Suprapubic skin (tissue), 4 donors: ENCODE data around the gene GHITM. TPM values are rescaled to one million over a fixed set of nuclear protein-coding genes. Genes with fewer than 3 reads are reported as not detected.
"Not testable (repeated sequence)": the region's sequence is repeated elsewhere in the genome, so short reads cannot be mapped to it uniquely, and the experiment has no call there.

Source experiments
- DNase-seq, 2 donors: peaks; one replicate each; pipeline ENCODE4 v3.0.0-alpha.2; 2019; ENCODE audit warnings: low spot score in 2 of 2
- H3K27ac ChIP-seq: fragments of 200-600 bp; sonication (generic); one replicate; pipeline ENCODE4 v1.5.1; 2019
- H3K27me3 ChIP-seq: fragments of 200-600 bp; sonication (generic); one replicate; pipeline ENCODE4 v1.5.1; 2019
- H3K36me3 ChIP-seq: fragments of 200-600 bp; sonication (generic); one replicate; pipeline ENCODE4 v1.5.1; 2019
- H3K4me1 ChIP-seq: fragments of 200-600 bp; sonication (generic); one replicate; pipeline ENCODE4 v1.5.1; 2019
- H3K4me3 ChIP-seq: fragments of 200-600 bp; sonication (generic); one replicate; pipeline ENCODE4 v1.5.1; 2019; ENCODE audit warnings: mild to moderate bottlenecking
- H3K9me3 ChIP-seq: fragments of 200-600 bp; sonication (generic); one replicate; pipeline ENCODE4 v1.5.1; 2019
- EP300 ChIP-seq: sonication (generic); formaldehyde crosslinking; IDR thresholded peaks from one replicate; pipeline ENCODE4 v1.6.1; 2017; ENCODE audit warnings: antibody characterized with exemption
- POLR2A ChIP-seq, 2 donors: fragments of 450-650 bp; IDR thresholded peaks; one replicate each; pipeline ENCODE4 v1.6.1; 2017; ENCODE audit warnings: antibody characterized with exemption in 2 of 2, mild to moderate bottlenecking in 2 of 2, moderate library complexity in 2 of 2
- POLR2AphosphoS5 ChIP-seq, 3 donors: sonication (generic); formaldehyde crosslinking; IDR thresholded peaks; one replicate each; pipeline ENCODE4 v1.6.1; 2017; ENCODE audit warnings: antibody characterized with exemption in 3 of 3
- WGBS: methylation state at CpG from one replicate; pipeline ENCODE4 v1.1.5; 2018; 5-methylcytosine and 5-hydroxymethylcytosine counted together
- total RNA-seq, 4 donors: library from RNA; depleted of rRNA; stranded (reverse); fragments of >200 nt; gene quantifications; one replicate each; pipeline ENCODE4 v1.1.0, GENCODE V29; 2016
- TF ChIP-seq, protein P1 (sequence below), 2 donors: fragments of 200-600 bp in 1 of 2; fragments of 450-650 bp in 1 of 2; sonication (generic) in 1 of 2; IDR thresholded peaks; one replicate each; pipeline ENCODE4 v1.5.1; 2016 to 2019; ENCODE audit warnings: antibody characterized with exemption in 2 of 2, mild to moderate bottlenecking in 1 of 2, moderate library complexity in 1 of 2

The GHITM gene
- total RNA-seq, 4 donors from 2014 or later: 91.2 to 132 (median 125) TPM

DNA sequence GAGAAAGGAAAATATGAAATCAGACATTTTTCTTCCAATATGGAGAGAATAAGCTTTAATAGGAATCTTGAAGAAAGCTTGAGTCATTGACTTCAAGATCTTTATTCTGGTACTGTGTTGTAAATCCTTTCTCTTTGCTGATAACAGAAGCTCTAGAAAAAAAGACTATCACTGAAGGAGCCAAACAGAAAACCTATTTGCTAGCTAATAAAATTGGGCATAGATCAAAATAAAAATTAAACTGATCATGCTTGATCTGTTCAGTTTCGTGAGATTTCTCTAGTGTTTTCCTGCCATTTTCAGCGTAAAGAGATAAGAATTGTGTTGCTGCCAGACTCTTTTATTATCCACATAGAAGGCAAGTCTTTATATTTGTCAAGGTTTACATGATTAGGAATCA, 1.5 kb upstream of the GHITM start:
- 85% methylated on average over 2 of the region's 2 CpGs for WGBS

DNA sequence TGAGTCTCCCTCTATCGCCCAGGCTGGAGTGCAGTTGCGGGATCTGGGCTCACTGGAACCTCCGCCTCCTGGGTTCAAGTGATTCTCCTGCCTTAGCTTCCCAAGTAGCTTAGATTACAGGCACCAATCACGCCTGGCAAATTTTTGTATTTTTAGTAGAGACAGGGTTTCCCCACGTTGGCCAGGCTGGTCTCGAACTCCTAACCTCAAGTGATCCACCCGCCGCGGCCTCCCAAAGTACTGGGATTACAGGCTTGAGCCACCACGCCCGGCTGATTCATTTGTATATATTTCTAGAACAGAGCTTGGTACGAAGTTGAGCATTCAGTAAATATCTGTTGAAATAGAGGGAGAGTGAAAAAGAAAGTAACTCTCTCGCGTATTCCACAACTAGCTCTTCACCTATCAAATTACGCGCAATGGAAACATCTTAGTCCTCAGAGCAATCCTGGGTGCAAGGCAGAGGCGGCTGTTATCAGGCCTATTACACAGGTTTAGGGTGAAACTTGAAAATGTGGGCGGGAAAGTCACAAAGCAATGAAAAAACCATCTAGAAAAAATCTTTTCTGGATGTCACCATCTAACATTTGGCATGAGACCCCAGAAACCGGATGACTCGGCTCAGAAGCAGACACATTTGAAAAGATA, 707 bp upstream of the GHITM start:
- TF ChIP-seq, protein P1, sequence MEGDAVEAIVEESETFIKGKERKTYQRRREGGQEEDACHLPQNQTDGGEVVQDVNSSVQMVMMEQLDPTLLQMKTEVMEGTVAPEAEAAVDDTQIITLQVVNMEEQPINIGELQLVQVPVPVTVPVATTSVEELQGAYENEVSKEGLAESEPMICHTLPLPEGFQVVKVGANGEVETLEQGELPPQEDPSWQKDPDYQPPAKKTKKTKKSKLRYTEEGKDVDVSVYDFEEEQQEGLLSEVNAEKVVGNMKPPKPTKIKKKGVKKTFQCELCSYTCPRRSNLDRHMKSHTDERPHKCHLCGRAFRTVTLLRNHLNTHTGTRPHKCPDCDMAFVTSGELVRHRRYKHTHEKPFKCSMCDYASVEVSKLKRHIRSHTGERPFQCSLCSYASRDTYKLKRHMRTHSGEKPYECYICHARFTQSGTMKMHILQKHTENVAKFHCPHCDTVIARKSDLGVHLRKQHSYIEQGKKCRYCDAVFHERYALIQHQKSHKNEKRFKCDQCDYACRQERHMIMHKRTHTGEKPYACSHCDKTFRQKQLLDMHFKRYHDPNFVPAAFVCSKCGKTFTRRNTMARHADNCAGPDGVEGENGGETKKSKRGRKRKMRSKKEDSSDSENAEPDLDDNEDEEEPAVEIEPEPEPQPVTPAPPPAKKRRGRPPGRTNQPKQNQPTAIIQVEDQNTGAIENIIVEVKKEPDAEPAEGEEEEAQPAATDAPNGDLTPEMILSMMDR (IDR thresholded peaks at IDR 0.05): no peak
- no peak for TF ChIP-seq POLR2A (IDR thresholded peaks at IDR 0.05)
- TF ChIP-seq EP300: no peak
- TF ChIP-seq POLR2AphosphoS5 (IDR thresholded peaks at IDR 0.05): no peak
- DNase-seq: no peak
- Histone ChIP-seq H3K4me1 (peaks cover 27% of the 10 kb centered on the region), H3K9me3 (no peaks in the 10 kb centered on the region), H3K27me3 (no peaks in the 10 kb centered on the region), H3K36me3 (peaks cover 14% of the 10 kb centered on the region), H3K4me3 (peak overlapping the region; percentile 72), H3K27ac (peak overlapping the region; percentile 90)
- 73% methylated on average over 20 of the region's 20 CpGs for WGBS

More for the DNA sequence above, 1.5 kb upstream of the GHITM start:
- no peaks in the 10 kb centered on the region for H3K27me3 ChIP-seq
- DNase-seq: no peak
- no peak overlapping the region for H3K27ac ChIP-seq
- no peak overlapping the region for H3K4me3 ChIP-seq
- peaks cover 27% of the 10 kb centered on the region for H3K4me1 ChIP-seq
- TF ChIP-seq, protein P1 (IDR thresholded peaks at IDR 0.05): no peak
- TF ChIP-seq EP300 (no peak), POLR2A (IDR thresholded peaks at IDR 0.05) (no peak), POLR2AphosphoS5 (IDR thresholded peaks at IDR 0.05) (no peak)
- no peaks in the 10 kb centered on the region for H3K9me3 ChIP-seq
- H3K36me3 ChIP-seq: peaks cover 6% of the 10 kb centered on the region

DNA sequence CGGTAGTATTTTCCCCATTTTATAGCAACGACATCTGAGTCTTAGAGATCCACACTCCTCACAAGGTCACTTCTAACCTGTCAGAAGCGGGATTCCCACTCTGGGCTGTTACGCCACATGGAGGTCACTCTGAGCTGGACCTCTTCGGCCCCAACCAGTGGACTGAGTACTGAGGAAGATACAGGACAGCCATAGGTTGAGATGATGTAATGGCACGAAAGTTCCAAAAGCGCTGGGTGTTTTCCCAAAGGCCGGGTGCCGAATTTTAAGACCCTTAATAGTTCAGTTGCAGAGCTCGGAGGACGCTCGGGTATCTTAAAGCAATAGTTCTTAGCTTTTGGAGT, 699 bp downstream of the GHITM start:
- Histone ChIP-seq H3K4me1 (peaks cover 27% of the 10 kb centered on the region), H3K27me3 (no peaks in the 10 kb centered on the region), H3K4me3 (peak overlapping the region; percentile 72), H3K27ac (peak overlapping the region; percentile 90), H3K36me3 (peaks cover 28% of the 10 kb centered on the region), H3K9me3 (no peaks in the 10 kb centered on the region)
- 5% methylated on average over 10 of the region's 12 CpGs for WGBS
- DNase-seq: no peak
- no peak for TF ChIP-seq EP300
- no peak for TF ChIP-seq POLR2A (IDR thresholded peaks at IDR 0.05)
- TF ChIP-seq, protein P1 (IDR thresholded peaks at IDR 0.05): no peak
- no peak for TF ChIP-seq POLR2AphosphoS5 (IDR thresholded peaks at IDR 0.05)

DNA sequence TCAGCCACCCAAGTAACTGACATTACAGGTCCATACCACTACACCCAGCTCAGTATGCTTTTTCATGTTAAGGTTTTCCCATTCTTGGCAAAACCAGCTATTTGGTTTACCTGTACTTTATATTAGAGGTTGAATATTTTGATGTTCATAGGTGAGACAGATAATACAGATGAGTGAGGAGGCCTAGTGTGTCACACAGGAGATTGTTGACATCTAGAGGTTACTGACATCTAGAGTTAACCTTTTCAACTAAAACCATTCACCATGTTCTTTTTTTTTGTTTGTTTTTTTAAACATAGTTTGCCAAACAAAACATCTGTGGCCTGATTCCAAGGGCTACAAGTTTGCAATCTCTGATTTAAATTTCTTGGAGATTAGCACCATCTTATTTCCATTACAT, 8.0 kb downstream of the GHITM start:
- Histone ChIP-seq H3K4me3 (no peak overlapping the region), H3K9me3 (no peaks in the 10 kb centered on the region), H3K27ac (no peak overlapping the region), H3K4me1 (no peaks in the 10 kb centered on the region), H3K27me3 (no peaks in the 10 kb centered on the region), H3K36me3 (peaks cover 92% of the 10 kb centered on the region)
- DNase-seq: no peak
- TF ChIP-seq POLR2AphosphoS5 (IDR thresholded peaks at IDR 0.05) (no peak), POLR2A (IDR thresholded peaks at IDR 0.05) (no peak)
- TF ChIP-seq, protein P1 (IDR thresholded peaks at IDR 0.05): no peak

DNA sequence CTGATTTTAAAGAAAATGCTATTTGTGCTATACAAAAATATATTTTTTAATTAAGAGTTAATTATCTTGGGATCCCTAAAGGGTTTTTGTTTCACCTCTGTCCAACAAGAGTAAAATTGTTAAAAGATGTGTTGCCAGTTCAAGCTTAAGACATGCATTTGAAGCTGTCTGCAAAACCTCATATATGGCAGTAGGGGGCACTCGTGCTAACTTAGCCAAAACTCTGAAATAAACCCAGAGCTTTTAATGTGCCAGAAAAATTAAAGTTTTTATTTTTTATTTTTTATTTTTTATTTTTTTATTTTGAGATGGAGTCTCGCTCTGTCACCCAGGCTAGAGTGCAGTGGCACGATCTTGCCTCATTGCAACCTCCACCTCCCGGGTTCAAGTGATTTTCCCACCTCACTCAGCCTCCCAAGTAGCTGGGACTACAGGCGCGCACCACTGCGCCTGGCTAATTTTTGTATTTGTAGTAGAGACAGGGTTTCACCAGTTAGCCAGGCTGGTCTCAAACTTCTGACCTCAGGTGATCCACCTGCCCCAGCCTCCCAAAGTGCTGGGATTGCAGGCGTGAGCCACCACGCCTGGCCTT, 8.8 kb downstream of the GHITM start:
- DNase-seq, H3K4me3 ChIP-seq, H3K27me3 ChIP-seq, H3K27ac ChIP-seq, H3K9me3 ChIP-seq, H3K4me1 ChIP-seq: not testable (repeated sequence)
- H3K36me3 ChIP-seq: peaks cover 92% of the 10 kb centered on the region
- WGBS: 84% methylated on average over 9 of the region's 9 CpGs
- TF ChIP-seq, protein P1 (IDR thresholded peaks at IDR 0.05): peak in 1 of 2 donors; percentile 65
